Measurements from ENCODE around the gene ENO4. TPM values are rescaled to one million over a fixed set of nuclear protein-coding genes. Genes with fewer than 3 reads are reported as not detected.

The ENO4 gene
- total and polyA plus RNA-seq, 7 experiments from 2014 or later: not detected

DNA sequence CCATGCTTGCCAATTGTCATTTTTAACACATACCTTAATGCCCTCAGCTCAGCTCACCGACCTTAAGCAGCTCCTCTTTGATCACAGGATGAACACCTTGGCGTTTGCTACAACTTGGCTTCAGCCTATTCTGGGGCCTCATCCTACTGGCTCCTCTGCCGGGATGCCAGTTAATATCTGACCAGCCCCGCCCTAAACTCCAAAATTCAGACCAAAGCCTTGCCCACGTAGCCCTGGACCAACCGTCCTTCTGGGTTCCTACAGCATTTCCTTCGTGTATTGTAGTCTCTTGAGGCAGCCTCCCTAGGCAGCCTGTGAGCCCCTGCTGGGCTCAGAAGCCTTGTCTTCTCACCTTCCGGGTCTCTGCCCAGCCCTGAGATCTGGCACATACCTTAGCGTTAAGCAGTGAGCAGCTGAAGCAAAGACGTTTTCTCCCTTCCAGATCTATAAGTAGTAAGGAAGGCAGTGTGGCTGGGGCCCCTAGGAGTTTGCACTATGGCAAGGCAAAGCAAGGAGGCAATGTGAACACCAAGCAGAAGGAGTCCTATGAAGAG is 836 bp downstream of the ENO4 start:
- peak overlapping the region in 6 of 10 donors; percentile 8 to 41 (median 18) for H3K4me3 Mint-ChIP-seq
- Histone ChIP-seq H3K27me3 (ENCODE audit: control insufficient read depth in 2 of 2, insufficient read depth in 2 of 2, low read length in 2 of 2) (peaks cover 0 to 8% of the 10 kb centered on the region in 2 donors), H3K27ac (ENCODE audit: low read depth, low read length) (no peak overlapping the region), H3K4me1 (ENCODE audit: control insufficient read depth in 2 of 2, insufficient read depth in 2 of 2, low read length in 2 of 2) (peaks cover 0 to 6% of the 10 kb centered on the region in 2 donors), H3K4me3 (ENCODE audit: low read length) (no peak overlapping the region), H3K9me3 (ENCODE audit: control insufficient read depth in 2 of 3, low read length in 3 of 3) (no peaks in the 10 kb centered on the region), H3K36me3 (ENCODE audit: control insufficient read depth in 2 of 3, insufficient read depth in 3 of 3, low read length in 3 of 3) (no peaks in the 10 kb centered on the region)
- peaks cover 0 to 18% (median 11%) of the 10 kb centered on the region in 7 donors for H3K4me1 Mint-ChIP-seq
- H3K27ac Mint-ChIP-seq: no peak overlapping the region
- H3K9me3 Mint-ChIP-seq: peaks cover 0 to 3% (median 0%) of the 10 kb centered on the region in 11 donors
- intact Hi-C loops (cut with micrococcal nuclease): no loop called here
- CTCF ChIA-PET: no interaction called here
- peaks cover 0 to 3% (median 0%) of the 10 kb centered on the region in 5 donors for H3K36me3 Mint-ChIP-seq
- H3K27me3 Mint-ChIP-seq: peaks cover 48 to 74% (median 63%) of the 10 kb centered on the region in 5 donors
- POLR2A ChIA-PET: no interaction called here
- DNase-seq (no peak), ATAC-seq (no peak)

- Histone ChIP-seq H3K36me3 (ENCODE audit: control insufficient read depth in 2 of 3, insufficient read depth in 3 of 3, low read length in 3 of 3) (no peaks in the 10 kb centered on the region), H3K27ac (ENCODE audit: low read depth, low read length) (no peak overlapping the region), H3K9me3 (ENCODE audit: control insufficient read depth in 2 of 3, low read length in 3 of 3) (no peaks in the 10 kb centered on the region), H3K4me3 (ENCODE audit: low read length) (no peak overlapping the region), H3K27me3 (ENCODE audit: control insufficient read depth in 2 of 2, insufficient read depth in 2 of 2, low read length in 2 of 2) (peaks cover 0 to 5% of the 10 kb centered on the region in 2 donors), H3K4me1 (ENCODE audit: control insufficient read depth in 2 of 2, insufficient read depth in 2 of 2, low read length in 2 of 2) (peaks cover 0 to 6% of the 10 kb centered on the region in 2 donors)
- ChIA-PET POLR2A (no interaction called here), CTCF (no interaction called here)
- intact Hi-C loops (cut with micrococcal nuclease): no loop called here
- ATAC-seq (no peak), DNase-seq (no peak)
- Mint-ChIP-seq H3K27me3 (peaks cover 42 to 58% (median 49%) of the 10 kb centered on the region in 5 donors), H3K9me3 (peaks cover 0 to 11% (median 3%) of the 10 kb centered on the region in 11 donors), H3K4me1 (peaks cover 0 to 18% (median 11%) of the 10 kb centered on the region in 7 donors), H3K36me3 (peaks cover 0 to 3% (median 0%) of the 10 kb centered on the region in 5 donors), H3K27ac (no peak overlapping the region), H3K4me3 (no peak overlapping the region)
Measured at GRCh38 chr10:116852246-116852645, 2.9 kb downstream of the ENO4 start.

- Histone ChIP-seq H3K27me3 (ENCODE audit: control insufficient read depth in 2 of 2, insufficient read depth in 2 of 2, low read length in 2 of 2) (peaks cover 0 to 5% of the 10 kb centered on the region in 2 donors), H3K4me1 (ENCODE audit: control insufficient read depth in 2 of 2, insufficient read depth in 2 of 2, low read length in 2 of 2) (peaks cover 0 to 6% of the 10 kb centered on the region in 2 donors), H3K4me3 (ENCODE audit: low read length) (no peak overlapping the region), H3K36me3 (ENCODE audit: control insufficient read depth in 2 of 3, insufficient read depth in 3 of 3, low read length in 3 of 3) (no peaks in the 10 kb centered on the region), H3K9me3 (ENCODE audit: control insufficient read depth in 2 of 3, low read length in 3 of 3) (peaks cover 0 to 5% (median 0%) of the 10 kb centered on the region in 3 experiments), H3K27ac (ENCODE audit: low read depth, low read length) (no peak overlapping the region)
- no peak for ATAC-seq
- no peak overlapping the region for H3K27ac Mint-ChIP-seq
- CTCF ChIA-PET: interaction anchor here (0.7 kb wide), 1 partner anchor 39 kb away, joined by 3 read pairs; no protein-coding TSS in a partner anchor
- H3K4me1 Mint-ChIP-seq: peaks cover 0 to 12% (median 6%) of the 10 kb centered on the region in 7 donors
- peaks cover 0 to 3% (median 0%) of the 10 kb centered on the region in 5 donors for H3K36me3 Mint-ChIP-seq
- no peak overlapping the region for H3K4me3 Mint-ChIP-seq
- intact Hi-C loops (cut with micrococcal nuclease): no loop called here
- H3K9me3 Mint-ChIP-seq: peaks cover 0 to 19% (median 5%) of the 10 kb centered on the region in 11 donors
- POLR2A ChIA-PET: no interaction called here
- DNase-seq: no peak
- H3K27me3 Mint-ChIP-seq: peaks cover 32 to 47% (median 38%) of the 10 kb centered on the region in 5 donors
Measured at GRCh38 chr10:116853287-116853686, 4.0 kb downstream of the ENO4 start.

DNA sequence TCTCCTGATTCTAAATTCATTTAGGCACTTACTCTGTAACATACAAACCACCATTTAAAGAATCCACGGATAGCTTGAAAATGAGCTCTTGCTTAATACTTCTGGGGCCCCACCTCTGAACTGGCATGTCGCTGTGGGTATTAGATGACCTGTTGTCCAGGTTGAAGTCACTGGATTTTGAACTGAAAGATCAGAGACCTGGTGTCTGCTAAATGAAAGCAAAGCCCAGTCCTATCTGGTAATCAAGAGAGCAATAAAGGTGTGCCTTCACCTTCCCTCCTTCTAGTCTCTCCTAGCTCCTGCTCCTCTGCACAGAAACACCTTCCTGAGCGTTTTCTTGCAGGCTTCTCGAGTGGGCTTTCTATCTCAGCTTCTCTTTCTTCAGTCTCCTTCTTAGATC is 4.4 kb downstream of the ENO4 start:
- intact Hi-C loops (cut with micrococcal nuclease): no loop called here
- ATAC-seq (no peak), DNase-seq (no peak)
- Mint-ChIP-seq H3K4me1 (peaks cover 0 to 9% (median 5%) of the 10 kb centered on the region in 7 donors), H3K27me3 (peaks cover 28 to 43% (median 35%) of the 10 kb centered on the region in 5 donors), H3K9me3 (peaks cover 0 to 20% (median 5%) of the 10 kb centered on the region in 11 donors), H3K4me3 (no peak overlapping the region), H3K27ac (no peak overlapping the region), H3K36me3 (peaks cover 0 to 3% (median 0%) of the 10 kb centered on the region in 5 donors)
- Histone ChIP-seq H3K9me3 (ENCODE audit: control insufficient read depth in 2 of 3, low read length in 3 of 3) (peaks cover 0 to 5% (median 0%) of the 10 kb centered on the region in 3 experiments), H3K4me3 (ENCODE audit: low read length) (no peak overlapping the region), H3K36me3 (ENCODE audit: control insufficient read depth in 2 of 3, insufficient read depth in 3 of 3, low read length in 3 of 3) (no peaks in the 10 kb centered on the region), H3K27ac (ENCODE audit: low read depth, low read length) (no peak overlapping the region), H3K4me1 (ENCODE audit: control insufficient read depth in 2 of 2, insufficient read depth in 2 of 2, low read length in 2 of 2) (peaks cover 0 to 6% of the 10 kb centered on the region in 2 donors), H3K27me3 (ENCODE audit: control insufficient read depth in 2 of 2, insufficient read depth in 2 of 2, low read length in 2 of 2) (peaks cover 0 to 5% of the 10 kb centered on the region in 2 donors)
- ChIA-PET CTCF (interaction anchor here (0.7 kb wide), 1 partner anchor 39 kb away, joined by 3 read pairs; no protein-coding TSS in a partner anchor), POLR2A (no interaction called here)

GRCh38 chr10:116857156-116857555 is 7.9 kb downstream of the ENO4 start:
- no peaks in the 10 kb centered on the region for H3K27me3 ChIP-seq (ENCODE audit: control insufficient read depth in 2 of 2, insufficient read depth in 2 of 2, low read length in 2 of 2)
- no peaks in the 10 kb centered on the region for H3K36me3 ChIP-seq (ENCODE audit: control insufficient read depth in 2 of 3, insufficient read depth in 3 of 3, low read length in 3 of 3)
- peaks cover 0 to 5% (median 0%) of the 10 kb centered on the region in 3 experiments for H3K9me3 ChIP-seq (ENCODE audit: control insufficient read depth in 2 of 3, low read length in 3 of 3)
- no peak for DNase-seq
- H3K9me3 Mint-ChIP-seq: peaks cover 0 to 25% (median 5%) of the 10 kb centered on the region in 11 donors
- H3K27ac ChIP-seq (ENCODE audit: low read depth, low read length): no peak overlapping the region
- intact Hi-C loops (cut with micrococcal nuclease): no loop called here
- CTCF ChIA-PET: no interaction called here
- peaks cover 0 to 4% (median 0%) of the 10 kb centered on the region in 5 donors for H3K36me3 Mint-ChIP-seq
- no peaks in the 10 kb centered on the region for H3K4me1 ChIP-seq (ENCODE audit: control insufficient read depth in 2 of 2, insufficient read depth in 2 of 2, low read length in 2 of 2)
- H3K27me3 Mint-ChIP-seq: peaks cover 0 to 20% (median 10%) of the 10 kb centered on the region in 5 donors
- H3K4me1 Mint-ChIP-seq: no peaks in the 10 kb centered on the region
- POLR2A ChIA-PET: no interaction called here
- no peak overlapping the region for H3K4me3 ChIP-seq (ENCODE audit: low read length)
- H3K27ac Mint-ChIP-seq: no peak overlapping the region
- ATAC-seq: no peak
- no peak overlapping the region for H3K4me3 Mint-ChIP-seq

DNA sequence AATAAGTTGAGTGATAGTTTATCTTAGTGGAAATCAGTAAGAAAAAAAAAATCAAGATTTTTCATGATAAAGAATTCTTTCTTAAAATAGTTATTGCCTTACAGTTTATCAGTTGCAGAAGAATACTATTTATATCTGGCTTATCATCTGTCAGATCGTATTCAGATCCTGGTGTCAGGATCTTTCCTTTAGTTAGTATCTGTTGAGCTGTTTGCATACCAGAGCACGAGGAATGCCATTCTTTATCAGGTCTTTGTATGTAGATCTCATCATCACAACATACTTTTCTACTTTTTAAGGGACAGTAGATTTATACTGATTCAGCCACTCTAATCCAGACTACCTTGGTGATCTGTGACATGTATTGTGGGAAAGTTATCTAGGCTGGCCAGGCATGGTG is 12.5 kb downstream of the ENO4 start:
- Histone ChIP-seq H3K27me3 (ENCODE audit: control insufficient read depth in 2 of 2, insufficient read depth in 2 of 2, low read length in 2 of 2) (no peaks in the 10 kb centered on the region), H3K4me1 (ENCODE audit: control insufficient read depth in 2 of 2, insufficient read depth in 2 of 2, low read length in 2 of 2) (no peaks in the 10 kb centered on the region), H3K36me3 (ENCODE audit: control insufficient read depth in 2 of 3, insufficient read depth in 3 of 3, low read length in 3 of 3) (no peaks in the 10 kb centered on the region), H3K27ac (ENCODE audit: low read depth, low read length) (no peak overlapping the region), H3K9me3 (ENCODE audit: control insufficient read depth in 2 of 3, low read length in 3 of 3) (peaks cover 0 to 5% (median 0%) of the 10 kb centered on the region in 3 experiments), H3K4me3 (ENCODE audit: low read length) (no peak overlapping the region)
- POLR2A ChIA-PET: no interaction called here
- H3K36me3 Mint-ChIP-seq: peaks cover 0 to 4% (median 0%) of the 10 kb centered on the region in 5 donors
- DNase-seq (no peak), ATAC-seq (no peak)
- CTCF ChIA-PET: interaction anchor here (0.6 kb wide), 1 partner anchor 42 kb away, joined by 4 read pairs; no protein-coding TSS in a partner anchor
- peaks cover 0 to 19% (median 6%) of the 10 kb centered on the region in 11 donors for H3K9me3 Mint-ChIP-seq
- H3K27ac Mint-ChIP-seq: no peak overlapping the region
- intact Hi-C loops (cut with micrococcal nuclease): no loop called here
- peaks cover 0 to 17% (median 3%) of the 10 kb centered on the region in 5 donors for H3K27me3 Mint-ChIP-seq
- H3K4me1 Mint-ChIP-seq: no peaks in the 10 kb centered on the region
- H3K4me3 Mint-ChIP-seq: no peak overlapping the region

DNA sequence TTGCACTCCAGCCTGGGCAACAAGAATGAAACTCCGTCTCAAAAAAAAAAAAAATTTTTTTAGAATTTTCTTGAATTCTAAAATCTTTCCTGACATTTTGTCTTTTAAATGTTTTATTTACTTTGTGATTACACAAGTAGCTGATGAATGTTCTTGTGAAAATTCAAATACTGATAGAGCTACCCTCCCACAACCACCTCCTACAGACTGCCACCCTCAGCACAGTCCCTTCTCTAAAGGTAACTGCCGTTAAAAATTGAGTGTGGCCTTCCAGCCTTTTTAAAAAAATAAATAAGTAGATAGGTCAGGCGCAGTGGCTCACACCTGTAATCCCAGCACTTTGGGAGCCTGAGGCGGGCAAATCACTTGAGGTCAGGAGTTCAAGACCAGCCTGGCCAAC is 15.1 kb downstream of the ENO4 start:
- no peaks in the 10 kb centered on the region for H3K4me1 ChIP-seq (ENCODE audit: control insufficient read depth in 2 of 2, insufficient read depth in 2 of 2, low read length in 2 of 2)
- Mint-ChIP-seq H3K27me3 (peaks cover 0 to 38% (median 8%) of the 10 kb centered on the region in 5 donors), H3K27ac (no peak overlapping the region), H3K4me1 (no peaks in the 10 kb centered on the region), H3K36me3 (peaks cover 0 to 3% (median 0%) of the 10 kb centered on the region in 5 donors), H3K4me3 (no peak overlapping the region), H3K9me3 (peaks cover 0 to 8% (median 0%) of the 10 kb centered on the region in 11 donors)
- H3K4me3 ChIP-seq (ENCODE audit: low read length): no peak overlapping the region
- H3K27ac ChIP-seq (ENCODE audit: low read depth, low read length): no peak overlapping the region
- intact Hi-C loops (cut with micrococcal nuclease): no loop called here
- ATAC-seq (no peak), DNase-seq (no peak)
- H3K27me3 ChIP-seq (ENCODE audit: control insufficient read depth in 2 of 2, insufficient read depth in 2 of 2, low read length in 2 of 2): no peaks in the 10 kb centered on the region
- H3K36me3 ChIP-seq (ENCODE audit: control insufficient read depth in 2 of 3, insufficient read depth in 3 of 3, low read length in 3 of 3): no peaks in the 10 kb centered on the region
- CTCF ChIA-PET: no interaction called here
- H3K9me3 ChIP-seq (ENCODE audit: control insufficient read depth in 2 of 3, low read length in 3 of 3): no peaks in the 10 kb centered on the region
- POLR2A ChIA-PET: no interaction called here
